ENCODE measurements around the gene UPK3BL1.
"Not testable (repeated sequence)": the region's sequence is repeated elsewhere in the genome, so short reads cannot be mapped to it uniquely, and the experiment has no call there.

DNA sequence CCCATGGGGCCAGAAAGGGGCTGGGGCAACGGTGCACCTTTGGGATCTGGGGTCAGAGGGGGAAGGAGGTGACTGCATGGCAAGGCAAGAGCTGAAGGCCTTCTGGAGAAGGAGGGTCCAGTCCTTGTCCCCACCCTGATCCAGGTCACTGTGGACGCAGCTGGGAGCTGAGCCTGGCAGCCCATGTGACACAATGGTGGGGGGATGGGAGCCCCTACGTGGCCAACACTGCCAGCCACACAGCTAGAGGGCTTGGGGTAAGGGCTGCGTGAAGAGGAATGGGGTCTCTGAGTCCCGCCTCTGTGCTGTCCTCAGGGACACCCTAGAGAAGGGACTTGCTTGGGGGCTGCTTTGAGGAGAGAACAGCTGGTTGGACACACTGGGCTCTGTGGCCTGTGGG is 38.2 kb upstream of the UPK3BL1 start:
- TF ChIP-seq CTCF (IDR thresholded peaks at IDR 0.05; ENCODE audit: insufficient read depth, low read length); GABPA (IDR thresholded peaks at IDR 0.05; ENCODE audit: low read depth); POLR2AphosphoS5 (IDR thresholded peaks at IDR 0.05; ENCODE audit: low read depth); SPI1 (IDR thresholded peaks at IDR 0.05; ENCODE audit: borderline replicate concordance, low read depth): not testable (repeated sequence)
